ENCODE results near the gene METTL27.

- TF ChIP-seq POLR2A (IDR thresholded peaks at IDR 0.05), result no peak
- TF ChIP-seq, protein P1, sequence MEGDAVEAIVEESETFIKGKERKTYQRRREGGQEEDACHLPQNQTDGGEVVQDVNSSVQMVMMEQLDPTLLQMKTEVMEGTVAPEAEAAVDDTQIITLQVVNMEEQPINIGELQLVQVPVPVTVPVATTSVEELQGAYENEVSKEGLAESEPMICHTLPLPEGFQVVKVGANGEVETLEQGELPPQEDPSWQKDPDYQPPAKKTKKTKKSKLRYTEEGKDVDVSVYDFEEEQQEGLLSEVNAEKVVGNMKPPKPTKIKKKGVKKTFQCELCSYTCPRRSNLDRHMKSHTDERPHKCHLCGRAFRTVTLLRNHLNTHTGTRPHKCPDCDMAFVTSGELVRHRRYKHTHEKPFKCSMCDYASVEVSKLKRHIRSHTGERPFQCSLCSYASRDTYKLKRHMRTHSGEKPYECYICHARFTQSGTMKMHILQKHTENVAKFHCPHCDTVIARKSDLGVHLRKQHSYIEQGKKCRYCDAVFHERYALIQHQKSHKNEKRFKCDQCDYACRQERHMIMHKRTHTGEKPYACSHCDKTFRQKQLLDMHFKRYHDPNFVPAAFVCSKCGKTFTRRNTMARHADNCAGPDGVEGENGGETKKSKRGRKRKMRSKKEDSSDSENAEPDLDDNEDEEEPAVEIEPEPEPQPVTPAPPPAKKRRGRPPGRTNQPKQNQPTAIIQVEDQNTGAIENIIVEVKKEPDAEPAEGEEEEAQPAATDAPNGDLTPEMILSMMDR (IDR thresholded peaks at IDR 0.05), result no peak
These were observed 2.6 kb upstream of the METTL27 start for GRCh38 chr7:73844848-73845460.

Data from esophagus squamous epithelium (tissue), 4 donors.